Astrocyte of the cerebellum (primary cell): Measurements from ENCODE around the gene STK16.

Experiments used
- DNase-seq: peaks from one replicate; pipeline ENCODE4 v3.0.0-alpha.2; 2011; ENCODE audit warnings: low read depth
- H3K4me3 ChIP-seq: 2 replicates; pipeline ENCODE4 v1.5.1; 2011; ENCODE audit warnings: mild to moderate bottlenecking, low read depth, low read length, moderate library complexity
- CTCF ChIP-seq: IDR thresholded peaks from 2 replicates; pipeline ENCODE4 v1.5.1; 2012; ENCODE audit warnings: low read length, low read depth, moderate library complexity, mild to moderate bottlenecking; ENCODE audit errors: missing control alignments
- in situ Hi-C: cut with HindIII; loops from 2 replicates; pipeline ENCODE4 v1.10.0; 2017; ENCODE audit warnings: low sequenced_read_pairs

Gene STK16

GRCh38 chr2:219246559-219246958, 1.3 kb downstream of the STK16 start:
- no peak for DNase-seq
- H3K4me3 ChIP-seq, result no peak overlapping the region
- TF ChIP-seq CTCF, result no peak
- in situ Hi-C loops, result loop anchor here (10.0 kb wide), 1 partner anchor 118 kb away; no protein-coding TSS in a partner anchor

GRCh38 chr2:219247678-219248642, 2.7 kb downstream of the STK16 start:
- no peak for DNase-seq
- in situ Hi-C loops, result loop anchor here (10.0 kb wide), 1 partner anchor 117 kb away; no protein-coding TSS in a partner anchor
- H3K4me3 ChIP-seq, result no peak overlapping the region
- no peak for TF ChIP-seq CTCF

GRCh38 chr2:219248845-219249202, 3.5 kb downstream of the STK16 start:
- in situ Hi-C loops, result loop anchor here (10.0 kb wide), 1 partner anchor 116 kb away; no protein-coding TSS in a partner anchor
- no peak overlapping the region for H3K4me3 ChIP-seq
- no peak for DNase-seq
- no peak for TF ChIP-seq CTCF

- DNase-seq, result peak; percentile 34
- in situ Hi-C loops, result loop anchor here (10.0 kb wide), 1 partner anchor 115 kb away; no protein-coding TSS in a partner anchor
- no peak overlapping the region for H3K4me3 ChIP-seq
- no peak for TF ChIP-seq CTCF
Observed at GRCh38 chr2:219249203-219249980, 4.1 kb downstream of the STK16 start.

- no peak overlapping the region for H3K4me3 ChIP-seq
- in situ Hi-C loops, result no loop called here
- no peak for TF ChIP-seq CTCF
- DNase-seq, result no peak
Observed at GRCh38 chr2:219250049-219250781, 4.9 kb downstream of the STK16 start.

- no peak overlapping the region for H3K4me3 ChIP-seq
- TF ChIP-seq CTCF, result no peak
- DNase-seq, result no peak
- in situ Hi-C loops, result no loop called here
Observed at GRCh38 chr2:219251656-219252055, 6.4 kb downstream of the STK16 start.
